ENCODE data around the gene SCUBE3.

Gene SCUBE3

DNA sequence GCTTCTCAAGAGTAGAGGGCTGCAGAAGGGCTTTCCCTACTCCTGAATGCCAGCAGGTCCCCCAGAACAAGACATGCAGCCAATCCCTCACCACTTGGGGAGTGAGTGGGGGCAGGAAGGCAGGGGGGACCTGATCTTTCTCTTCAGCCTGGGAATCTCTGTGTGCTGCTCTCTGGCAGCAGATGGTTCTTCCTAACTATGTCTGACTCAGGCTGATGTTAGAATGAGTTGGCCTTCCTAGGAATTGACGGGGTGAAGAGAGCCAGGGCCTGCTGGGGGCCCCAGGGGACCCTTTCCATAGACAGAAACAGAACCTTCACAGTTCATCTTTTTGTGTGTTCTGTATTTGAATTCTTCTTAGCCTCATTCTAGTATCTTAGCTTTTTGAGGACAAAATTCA is 43.6 kb upstream of the SCUBE3 start:
- no peak for TF ChIP-seq FOXP2 (optimal IDR thresholded peaks at IDR 0.05; ENCODE audit: control extremely low read depth, extremely low read length, insufficient read depth)
- no peak for TF ChIP-seq POLR2AphosphoS5 (IDR thresholded peaks at IDR 0.05; ENCODE audit: borderline replicate concordance, low read depth, low read length)
- TF ChIP-seq EZH2 (IDR thresholded peaks at IDR 0.05): no peak
- H3K36me3 ChIP-seq (ENCODE audit: insufficient read depth, low read length): no peaks in the 10 kb centered on the region
- H3K27ac ChIP-seq: no peak overlapping the region
- H3K4me3 ChIP-seq: no peak overlapping the region
- H3K9me3 ChIP-seq (ENCODE audit: low read depth, low read length): no peaks in the 10 kb centered on the region
- DNase-seq (ENCODE audit: low read depth, low spot score): no peak
- no peak overlapping the region for H3K9ac ChIP-seq (ENCODE audit: insufficient read length)

DNA sequence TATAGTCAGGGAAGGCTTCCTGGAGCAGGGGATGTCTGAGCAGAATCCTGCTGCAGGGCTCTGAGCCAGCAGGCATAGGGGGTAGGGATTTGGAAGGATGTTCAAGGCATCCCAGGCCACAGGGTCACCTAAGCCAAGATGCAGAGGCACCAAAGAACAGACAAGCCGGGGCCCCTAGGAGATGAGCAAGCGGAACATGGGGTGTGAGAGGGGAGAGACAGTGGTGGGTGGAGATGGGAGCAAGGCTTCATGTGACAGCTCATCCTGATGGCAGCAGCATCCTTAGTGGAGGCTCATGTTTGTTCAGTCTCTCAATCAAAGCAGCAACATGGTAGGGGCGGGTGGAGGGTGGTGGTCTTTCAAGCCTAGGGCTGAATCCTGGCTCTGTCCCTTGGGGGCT is 42.9 kb upstream of the SCUBE3 start:
- no peak overlapping the region for H3K27ac ChIP-seq
- no peak overlapping the region for H3K4me3 ChIP-seq
- no peaks in the 10 kb centered on the region for H3K9me3 ChIP-seq (ENCODE audit: low read depth, low read length)
- TF ChIP-seq EZH2 (IDR thresholded peaks at IDR 0.05) (no peak), POLR2AphosphoS5 (IDR thresholded peaks at IDR 0.05; ENCODE audit: borderline replicate concordance, low read depth, low read length) (no peak), FOXP2 (optimal IDR thresholded peaks at IDR 0.05; ENCODE audit: control extremely low read depth, extremely low read length, insufficient read depth) (no peak)
- no peak for DNase-seq (ENCODE audit: low read depth, low spot score)
- no peak overlapping the region for H3K9ac ChIP-seq (ENCODE audit: insufficient read length)
- no peaks in the 10 kb centered on the region for H3K36me3 ChIP-seq (ENCODE audit: insufficient read depth, low read length)

DNA sequence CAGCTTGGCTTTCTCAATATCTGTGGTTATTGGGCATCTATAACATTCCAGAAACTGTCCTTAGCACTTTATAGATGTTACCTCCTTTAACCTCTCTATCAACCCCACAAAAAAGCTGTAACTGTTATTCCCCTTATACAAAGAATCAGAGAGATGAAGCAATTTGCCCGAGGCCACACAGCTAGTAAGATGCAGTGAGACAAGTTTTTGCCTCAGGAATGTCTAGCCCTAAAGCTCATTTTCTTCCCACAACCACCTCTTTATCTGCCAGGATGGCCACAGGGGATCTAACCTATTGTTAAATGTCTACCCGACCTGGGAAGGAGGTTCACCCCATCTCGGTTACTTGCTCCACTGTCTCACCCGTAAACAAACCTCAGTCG is 40.7 kb upstream of the SCUBE3 start:
- Histone ChIP-seq H3K4me3 (no peak overlapping the region), H3K27ac (no peak overlapping the region), H3K36me3 (ENCODE audit: insufficient read depth, low read length) (no peaks in the 10 kb centered on the region), H3K9me3 (ENCODE audit: low read depth, low read length) (no peaks in the 10 kb centered on the region), H3K9ac (ENCODE audit: insufficient read length) (no peak overlapping the region)
- no peak for DNase-seq (ENCODE audit: low read depth, low spot score)
- TF ChIP-seq FOXP2 (optimal IDR thresholded peaks at IDR 0.05; ENCODE audit: control extremely low read depth, extremely low read length, insufficient read depth) (no peak), POLR2AphosphoS5 (IDR thresholded peaks at IDR 0.05; ENCODE audit: borderline replicate concordance, low read depth, low read length) (no peak), EZH2 (IDR thresholded peaks at IDR 0.05) (no peak)

DNA sequence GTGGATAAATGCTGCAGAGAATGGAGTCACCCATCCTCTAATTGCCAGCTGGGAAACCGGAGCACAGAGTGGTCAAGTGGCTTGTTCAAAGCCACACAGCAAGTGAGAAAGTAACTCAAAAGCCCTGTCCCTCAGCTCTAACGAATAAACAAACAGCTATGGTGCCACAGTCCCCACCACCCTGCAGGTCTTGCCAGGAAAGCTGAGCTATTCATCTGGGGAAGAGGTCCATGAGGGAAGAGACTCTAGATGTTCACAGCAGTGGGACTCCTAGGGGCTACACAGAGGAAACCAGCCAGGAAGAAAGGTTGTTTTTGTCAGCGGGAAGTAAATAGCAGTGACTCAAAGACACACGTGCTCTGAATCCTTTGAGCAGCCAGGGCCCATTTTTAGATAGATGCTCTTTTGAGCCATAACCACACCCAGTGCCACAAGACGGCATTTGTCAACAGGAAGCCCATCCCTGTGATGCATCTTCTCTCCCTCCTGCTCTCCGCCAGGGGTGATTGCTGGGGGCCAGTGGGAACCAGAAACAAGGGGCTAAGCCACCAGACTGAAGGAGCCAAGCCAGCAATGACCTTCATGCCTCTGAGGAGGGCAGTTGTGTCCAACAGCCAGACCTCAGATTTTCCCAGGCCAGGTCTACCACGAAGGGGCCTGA is 40.2 kb upstream of the SCUBE3 start:
- H3K9ac ChIP-seq (ENCODE audit: insufficient read length): no peak overlapping the region
- H3K9me3 ChIP-seq (ENCODE audit: low read depth, low read length): no peaks in the 10 kb centered on the region
- TF ChIP-seq POLR2AphosphoS5 (IDR thresholded peaks at IDR 0.05; ENCODE audit: borderline replicate concordance, low read depth, low read length): no peak
- no peak for TF ChIP-seq EZH2 (IDR thresholded peaks at IDR 0.05)
- H3K4me3 ChIP-seq: no peak overlapping the region
- H3K36me3 ChIP-seq (ENCODE audit: insufficient read depth, low read length): no peaks in the 10 kb centered on the region
- no peak overlapping the region for H3K27ac ChIP-seq
- no peak for DNase-seq (ENCODE audit: low read depth, low spot score)

DNA sequence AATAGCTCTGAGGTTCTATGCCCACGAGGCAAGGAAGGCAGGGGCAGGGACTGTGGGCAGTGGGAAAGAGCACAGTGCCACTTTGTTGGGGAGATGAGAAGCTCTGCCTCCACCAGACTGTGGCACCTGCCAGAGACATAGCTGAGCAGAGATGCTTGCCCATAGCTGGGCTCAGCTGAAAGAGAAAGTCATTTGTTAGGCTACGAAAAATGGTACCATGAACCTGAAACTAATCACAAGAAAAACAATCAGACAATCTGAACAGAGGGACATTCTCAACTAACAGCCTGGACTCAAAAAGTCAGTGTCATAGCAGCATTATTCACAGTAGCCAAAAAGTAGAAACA is 39.7 kb upstream of the SCUBE3 start:
- Histone ChIP-seq H3K4me3 (no peak overlapping the region), H3K9me3 (ENCODE audit: low read depth, low read length) (no peaks in the 10 kb centered on the region), H3K36me3 (ENCODE audit: insufficient read depth, low read length) (no peaks in the 10 kb centered on the region), H3K9ac (ENCODE audit: insufficient read length) (no peak overlapping the region), H3K27ac (no peak overlapping the region)
- DNase-seq (ENCODE audit: low read depth, low spot score): no peak
- no peak for TF ChIP-seq EZH2 (IDR thresholded peaks at IDR 0.05)
- TF ChIP-seq POLR2AphosphoS5 (IDR thresholded peaks at IDR 0.05; ENCODE audit: borderline replicate concordance, low read depth, low read length): no peak
- TF ChIP-seq FOXP2 (optimal IDR thresholded peaks at IDR 0.05; ENCODE audit: control extremely low read depth, extremely low read length, insufficient read depth): no peak

DNA sequence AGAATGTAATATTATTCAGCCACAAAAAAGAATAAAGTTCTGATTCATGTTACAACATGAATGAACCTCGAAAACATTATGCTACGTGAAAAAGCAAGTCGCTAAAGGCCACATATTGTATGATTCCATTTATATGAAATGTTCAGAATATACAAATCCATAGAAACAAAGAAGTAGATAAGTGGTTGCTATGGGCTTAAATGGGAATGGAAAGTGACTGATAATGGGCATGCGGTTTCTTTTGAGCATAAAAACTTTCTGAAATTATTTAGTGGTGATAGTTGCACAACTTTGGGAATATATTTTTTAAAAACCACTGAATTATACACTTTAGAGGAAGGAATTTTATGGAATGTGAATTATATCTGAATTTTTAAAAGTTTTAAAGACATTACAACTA is 39.3 kb upstream of the SCUBE3 start:
- Histone ChIP-seq H3K27ac (no peak overlapping the region), H3K9ac (ENCODE audit: insufficient read length) (no peak overlapping the region), H3K9me3 (ENCODE audit: low read depth, low read length) (no peaks in the 10 kb centered on the region), H3K36me3 (ENCODE audit: insufficient read depth, low read length) (no peaks in the 10 kb centered on the region), H3K4me3 (no peak overlapping the region)
- DNase-seq (ENCODE audit: low read depth, low spot score): no peak
- TF ChIP-seq POLR2AphosphoS5 (IDR thresholded peaks at IDR 0.05; ENCODE audit: borderline replicate concordance, low read depth, low read length) (no peak), EZH2 (IDR thresholded peaks at IDR 0.05) (no peak), FOXP2 (optimal IDR thresholded peaks at IDR 0.05; ENCODE audit: control extremely low read depth, extremely low read length, insufficient read depth) (no peak)

DNA sequence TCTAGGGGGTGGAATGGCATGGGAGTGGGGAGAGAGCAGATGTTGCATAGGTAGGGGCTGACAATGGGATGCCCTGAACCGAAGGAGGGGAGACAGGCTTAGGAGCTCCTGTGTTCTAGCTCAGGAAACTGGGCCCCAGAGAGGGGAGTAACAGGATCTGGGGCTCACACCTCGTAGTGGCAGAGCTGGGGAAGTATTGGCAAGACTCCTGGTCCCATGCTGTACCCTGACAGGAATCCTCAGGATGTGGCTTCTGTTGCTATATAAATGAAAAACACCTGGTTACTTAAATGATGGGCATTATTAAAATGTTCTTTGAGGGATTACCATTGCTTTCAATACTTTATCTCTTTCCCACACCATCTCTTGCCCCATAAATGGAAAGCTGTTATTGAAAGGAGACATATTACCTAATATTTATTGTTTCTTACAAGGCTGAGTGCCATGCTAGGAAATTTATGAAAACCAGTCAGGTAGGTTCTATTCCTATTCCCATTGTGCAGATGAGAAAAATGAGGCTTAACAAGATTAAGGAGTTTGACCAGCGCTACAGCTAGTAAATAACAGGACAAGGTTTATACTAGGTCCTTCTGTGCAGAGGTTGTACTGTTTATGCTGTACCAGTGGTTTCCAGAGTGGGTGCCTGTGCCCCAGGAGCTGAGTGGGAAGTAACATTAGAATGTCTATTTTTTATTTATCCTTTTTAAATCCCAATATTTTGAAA is 37.3 kb upstream of the SCUBE3 start:
- Histone ChIP-seq H3K4me3 (no peak overlapping the region), H3K36me3 (ENCODE audit: insufficient read depth, low read length) (no peaks in the 10 kb centered on the region), H3K9ac (ENCODE audit: insufficient read length) (no peak overlapping the region), H3K27ac (no peak overlapping the region), H3K9me3 (ENCODE audit: low read depth, low read length) (no peaks in the 10 kb centered on the region)
- DNase-seq (ENCODE audit: low read depth, low spot score): no peak
- TF ChIP-seq EZH2 (IDR thresholded peaks at IDR 0.05) (no peak), FOXP2 (optimal IDR thresholded peaks at IDR 0.05; ENCODE audit: control extremely low read depth, extremely low read length, insufficient read depth) (no peak), POLR2AphosphoS5 (IDR thresholded peaks at IDR 0.05; ENCODE audit: borderline replicate concordance, low read depth, low read length) (no peak)

DNA sequence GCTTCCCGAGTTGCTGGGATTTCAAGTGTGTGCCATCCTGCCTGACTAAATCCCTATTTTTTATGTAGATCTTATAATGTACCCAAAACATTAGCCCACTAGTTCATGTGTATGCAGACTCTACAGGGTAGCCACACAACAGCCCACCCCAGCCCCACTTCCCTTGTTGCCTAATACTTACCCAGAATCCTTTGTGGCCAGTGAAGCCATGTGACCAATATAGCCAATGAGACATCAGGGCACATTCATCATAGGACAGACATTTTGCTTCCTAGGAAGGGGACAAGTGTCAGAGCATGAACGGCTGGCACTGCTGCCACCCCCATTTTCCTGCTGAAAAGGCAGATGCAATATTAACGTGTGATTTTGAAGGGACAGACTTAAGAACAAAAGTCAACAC is 36.6 kb upstream of the SCUBE3 start:
- Histone ChIP-seq H3K36me3 (ENCODE audit: insufficient read depth, low read length) (no peaks in the 10 kb centered on the region), H3K4me3 (no peak overlapping the region), H3K9ac (ENCODE audit: insufficient read length) (no peak overlapping the region), H3K9me3 (ENCODE audit: low read depth, low read length) (no peaks in the 10 kb centered on the region), H3K27ac (no peak overlapping the region)
- DNase-seq (ENCODE audit: low read depth, low spot score): no peak
- no peak for TF ChIP-seq POLR2AphosphoS5 (IDR thresholded peaks at IDR 0.05; ENCODE audit: borderline replicate concordance, low read depth, low read length)
- TF ChIP-seq FOXP2 (optimal IDR thresholded peaks at IDR 0.05; ENCODE audit: control extremely low read depth, extremely low read length, insufficient read depth): no peak
- TF ChIP-seq EZH2 (IDR thresholded peaks at IDR 0.05): no peak

DNA sequence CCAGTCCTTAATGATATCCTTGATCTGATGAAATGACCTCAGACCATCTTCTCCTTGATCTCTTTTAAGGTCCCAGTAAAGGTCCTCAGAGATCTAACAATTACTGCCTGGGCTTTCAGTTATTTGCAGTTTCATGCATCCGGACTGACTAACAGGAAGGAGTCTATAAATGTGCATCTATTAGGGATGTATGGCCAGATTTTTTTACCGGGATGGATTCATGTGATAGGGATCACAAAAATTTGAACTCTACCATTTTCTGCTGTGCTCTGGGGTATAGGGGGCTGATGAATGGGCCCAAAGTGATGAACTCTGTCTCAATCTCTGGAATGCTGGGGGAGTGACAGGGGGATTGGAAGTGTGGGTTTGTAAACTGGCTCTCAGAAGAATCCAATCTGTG is 36.2 kb upstream of the SCUBE3 start:
- Histone ChIP-seq H3K9me3 (ENCODE audit: low read depth, low read length) (no peaks in the 10 kb centered on the region), H3K36me3 (ENCODE audit: insufficient read depth, low read length) (no peaks in the 10 kb centered on the region), H3K27ac (no peak overlapping the region), H3K4me3 (no peak overlapping the region), H3K9ac (ENCODE audit: insufficient read length) (no peak overlapping the region)
- DNase-seq (ENCODE audit: low read depth, low spot score): no peak
- TF ChIP-seq EZH2 (IDR thresholded peaks at IDR 0.05) (no peak), POLR2AphosphoS5 (IDR thresholded peaks at IDR 0.05; ENCODE audit: borderline replicate concordance, low read depth, low read length) (no peak)

All from SK-N-MC (cell line).